ENCODE measurements around the gene IGSF9.
"Not testable (repeated sequence)": the region's sequence is repeated elsewhere in the genome, so short reads cannot be mapped to it uniquely, and the experiment has no call there.

Gene IGSF9

GRCh38 chr1:159918352-159919200, 26.8 kb downstream of the IGSF9 start:
- DNase-seq: no peak

DNA sequence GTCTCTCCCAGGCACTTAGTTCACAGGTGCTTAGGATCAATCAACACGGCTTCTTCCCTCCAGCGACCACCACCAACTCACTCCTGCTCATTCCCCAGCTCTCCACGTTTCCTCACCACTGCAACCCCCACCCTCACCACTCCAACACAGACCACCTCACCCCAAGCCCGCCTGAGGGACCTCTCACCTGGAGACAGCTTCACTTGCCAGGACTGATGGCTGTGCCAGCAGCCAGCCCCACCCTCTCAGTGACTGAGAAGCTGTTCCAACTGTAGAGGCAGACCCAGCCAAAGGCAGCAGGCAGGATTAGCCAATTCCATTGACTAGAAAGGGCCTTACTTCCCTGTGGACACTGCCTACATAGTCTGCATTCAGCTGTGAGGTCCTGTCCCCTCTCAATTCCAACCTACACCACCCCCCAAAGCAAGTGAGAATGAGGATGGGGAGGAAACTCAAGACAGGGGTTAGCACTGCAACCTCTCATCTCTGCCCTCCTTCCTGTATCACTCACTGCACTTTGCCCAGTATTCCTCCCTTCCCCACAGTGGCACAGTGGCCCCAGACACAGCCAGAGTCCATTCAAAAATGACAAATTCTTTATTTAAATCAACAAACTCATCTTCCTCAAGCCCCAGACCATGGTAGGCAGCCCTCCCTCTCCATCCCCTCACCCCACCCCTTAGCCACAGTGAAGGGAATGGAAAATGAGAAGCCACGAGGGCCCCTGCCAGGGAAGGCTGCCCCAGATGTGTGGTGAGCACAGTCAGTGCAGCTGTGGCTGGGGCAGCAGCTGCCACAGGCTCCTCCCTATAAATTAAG, 27.7 kb downstream of the IGSF9 start:
- no peak for DNase-seq

GRCh38 chr1:159916242-159917051, 29.0 kb downstream of the IGSF9 start:
- no peak for DNase-seq

DNA sequence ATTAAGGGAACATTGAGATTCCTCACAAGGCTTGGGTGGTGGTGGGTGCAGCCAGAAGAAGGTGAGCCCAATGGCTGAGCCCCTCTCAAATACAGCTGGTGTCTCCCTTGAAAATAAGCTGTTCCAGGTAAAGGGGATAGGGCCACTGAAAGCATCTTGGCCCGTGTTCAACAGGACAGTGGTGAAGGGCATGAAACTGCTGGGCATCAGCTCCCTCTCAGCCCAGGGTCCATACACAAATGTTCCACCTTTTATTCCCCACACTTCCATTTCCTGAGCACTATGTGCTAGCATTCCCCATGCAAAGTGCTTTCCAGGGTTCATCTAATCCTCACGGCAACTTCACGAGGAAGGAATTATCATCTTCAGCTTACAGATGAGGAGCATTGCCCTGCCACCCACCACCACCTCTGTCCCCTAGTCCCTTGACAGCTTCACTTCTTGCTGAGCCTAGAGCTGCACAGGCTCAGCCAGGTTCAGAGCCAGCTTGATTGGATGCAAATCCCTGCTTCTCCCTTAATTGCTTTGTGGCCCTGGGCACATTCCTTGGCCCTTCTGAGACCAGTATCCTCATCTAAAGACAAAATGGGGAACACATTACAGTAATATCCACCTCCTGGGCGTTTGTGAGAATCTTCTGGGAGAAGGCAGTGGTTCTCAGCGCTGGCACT, 29.7 kb downstream of the IGSF9 start:
- no peak for DNase-seq

DNA sequence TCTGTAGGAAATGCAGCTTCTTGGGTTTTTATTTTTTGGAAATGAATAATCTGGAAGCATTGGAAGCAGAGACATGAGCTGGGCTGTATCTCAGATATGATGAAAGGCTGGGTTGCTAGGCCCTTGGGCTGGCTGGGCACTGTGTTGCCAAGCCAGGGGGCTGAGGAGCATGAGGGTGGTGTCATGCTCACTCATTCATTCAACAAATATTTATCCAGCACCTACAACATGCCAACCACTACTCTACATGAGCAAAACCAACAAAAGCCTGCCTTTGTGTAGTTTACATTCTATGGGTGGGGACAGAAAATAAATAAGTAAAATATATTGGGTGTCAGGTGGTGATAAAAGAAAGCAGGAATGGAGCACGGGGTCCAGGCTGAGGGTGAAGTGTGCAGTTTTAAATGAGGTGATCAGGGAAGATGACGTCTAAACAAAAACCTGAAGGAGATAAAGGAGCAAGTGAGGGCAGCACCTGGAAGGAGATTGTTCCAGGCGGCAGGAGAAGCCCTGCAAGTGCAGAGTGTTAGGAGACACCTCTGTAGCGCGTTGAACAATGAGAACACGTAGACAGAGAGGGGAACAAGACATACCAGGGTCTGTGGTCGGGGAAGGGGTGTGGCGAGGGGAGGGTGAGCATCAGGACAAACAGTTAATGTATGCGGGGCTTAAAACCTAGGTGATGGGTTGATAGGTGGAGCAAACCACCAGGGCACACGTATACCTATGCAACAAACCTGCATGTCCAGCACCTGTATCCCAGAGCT, 31.0 kb downstream of the IGSF9 start:
- DNase-seq: no peak

GRCh38 chr1:159913451-159914192, 31.8 kb downstream of the IGSF9 start:
- DNase-seq: no peak

DNA sequence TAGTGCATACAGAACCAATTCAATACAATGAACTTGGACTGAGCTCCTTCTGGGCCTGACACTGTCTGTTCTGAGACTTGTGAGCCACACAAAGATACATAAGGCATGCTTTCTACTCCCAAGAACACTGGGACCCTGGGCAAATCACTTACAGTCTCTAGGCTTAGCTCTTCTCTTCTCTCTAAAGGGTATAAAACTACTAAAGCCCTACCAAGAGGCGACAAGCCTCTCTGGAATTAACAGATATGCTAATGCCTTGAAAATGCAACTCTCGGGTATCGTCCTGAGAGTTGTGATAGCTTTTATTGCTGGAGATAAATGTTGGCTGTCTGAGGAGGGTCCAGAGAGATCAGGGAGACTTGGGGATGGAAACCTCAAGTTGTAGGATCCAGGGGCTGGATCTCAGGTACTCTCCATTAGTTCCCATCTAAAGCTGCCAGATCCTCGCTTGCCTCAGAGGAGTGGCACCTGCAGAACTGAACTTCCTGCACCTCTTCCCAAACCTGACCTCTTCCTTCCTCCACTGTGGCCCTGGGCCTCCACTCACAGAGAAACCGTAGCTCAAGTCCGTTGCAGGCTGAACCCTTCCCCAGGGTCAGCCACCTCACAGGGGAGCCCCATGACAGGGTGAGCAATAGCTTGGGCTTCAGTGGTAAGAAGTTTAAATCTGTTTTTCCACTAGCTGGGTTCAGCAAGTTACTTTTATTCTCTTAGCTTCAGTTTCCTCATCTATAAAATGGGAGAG, 33.9 kb downstream of the IGSF9 start:
- DNase-seq: no peak

DNA sequence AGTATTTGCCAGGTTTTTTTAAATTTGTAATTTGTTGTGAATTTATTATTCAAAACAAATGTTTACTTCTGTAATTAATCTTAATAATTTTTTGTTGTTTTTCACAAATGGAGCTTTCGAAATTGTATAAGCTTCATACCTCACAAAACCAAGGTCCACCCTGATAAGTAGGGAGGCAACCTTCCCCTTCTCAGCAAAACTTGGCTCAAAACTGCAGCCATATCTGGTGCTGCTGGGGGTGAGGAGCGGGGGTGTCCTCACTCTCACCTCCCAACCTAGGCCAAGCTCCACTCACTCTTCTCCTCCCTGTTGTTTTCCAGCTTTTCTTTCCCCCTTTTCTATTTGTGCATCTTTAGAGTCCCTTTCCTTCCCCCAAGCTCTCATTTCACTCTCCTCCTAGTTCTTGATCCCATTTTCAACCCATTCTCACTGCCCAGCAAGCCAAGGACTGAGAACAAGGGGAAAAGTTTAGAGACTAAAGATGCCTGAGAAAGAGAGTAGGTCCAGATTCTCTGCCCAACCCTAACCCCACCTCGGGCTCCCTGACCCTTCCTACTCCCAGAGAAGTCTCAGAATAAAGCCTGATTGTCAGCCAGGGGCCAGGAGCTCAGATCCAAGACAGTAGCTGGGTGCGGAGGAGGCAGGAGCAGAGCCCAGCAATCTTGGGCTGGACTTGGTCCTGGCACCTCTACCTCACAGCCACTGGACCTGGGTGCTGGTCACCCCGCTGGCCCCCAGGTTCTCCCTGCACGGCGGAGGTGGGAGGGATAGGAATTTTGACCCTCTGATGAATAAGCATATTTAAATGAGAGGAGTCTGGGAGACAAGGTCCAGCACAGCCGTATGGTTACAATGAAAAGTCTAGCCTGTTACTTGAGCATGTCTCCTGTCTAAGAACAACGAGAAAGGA, 37.1 kb downstream of the IGSF9 start:
- no peak for DNase-seq

DNA sequence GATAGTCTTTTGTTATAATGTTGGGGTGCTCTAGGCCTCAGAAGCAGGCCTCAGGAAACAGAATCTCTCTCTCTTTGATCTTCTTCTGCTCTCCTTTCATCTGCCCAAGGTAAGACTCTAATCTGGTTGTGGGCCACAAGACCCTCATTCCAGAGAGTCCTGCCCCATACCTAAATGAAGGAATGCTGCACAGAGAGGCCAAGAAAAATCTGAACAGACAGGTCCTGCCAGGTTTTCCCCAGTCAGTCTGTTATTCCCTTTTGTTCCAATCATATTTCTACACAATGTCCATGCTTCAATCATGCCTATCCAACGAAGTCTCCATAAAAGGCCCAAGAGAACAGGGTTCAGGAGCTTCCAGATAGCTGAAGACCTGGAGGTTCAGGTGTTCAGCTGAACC, 38.5 kb downstream of the IGSF9 start:
- DNase-seq: no peak

DNA sequence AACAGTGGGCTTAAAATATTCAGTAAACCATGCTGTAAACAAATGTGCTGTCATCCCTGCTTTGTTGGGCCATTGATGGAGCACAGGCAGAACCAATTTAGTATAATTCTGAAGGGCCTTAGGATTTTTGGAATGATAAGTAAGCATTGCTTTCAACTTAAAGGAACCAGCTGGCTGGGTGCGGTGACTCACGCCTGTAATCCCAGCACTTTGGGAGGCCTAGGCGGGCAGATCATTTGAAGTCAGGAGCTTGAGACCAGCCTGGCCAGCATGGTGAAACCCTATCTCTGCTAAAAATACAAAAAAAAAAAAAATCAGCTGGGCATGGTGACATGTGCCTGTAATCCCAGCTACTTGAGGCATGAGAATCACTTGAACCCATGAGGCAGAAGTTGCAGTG, 41.4 kb downstream of the IGSF9 start:
- not testable (repeated sequence) for DNase-seq

- no peak for DNase-seq
These were observed 42.9 kb downstream of the IGSF9 start for GRCh38 chr1:159902541-159902940.

DNA sequence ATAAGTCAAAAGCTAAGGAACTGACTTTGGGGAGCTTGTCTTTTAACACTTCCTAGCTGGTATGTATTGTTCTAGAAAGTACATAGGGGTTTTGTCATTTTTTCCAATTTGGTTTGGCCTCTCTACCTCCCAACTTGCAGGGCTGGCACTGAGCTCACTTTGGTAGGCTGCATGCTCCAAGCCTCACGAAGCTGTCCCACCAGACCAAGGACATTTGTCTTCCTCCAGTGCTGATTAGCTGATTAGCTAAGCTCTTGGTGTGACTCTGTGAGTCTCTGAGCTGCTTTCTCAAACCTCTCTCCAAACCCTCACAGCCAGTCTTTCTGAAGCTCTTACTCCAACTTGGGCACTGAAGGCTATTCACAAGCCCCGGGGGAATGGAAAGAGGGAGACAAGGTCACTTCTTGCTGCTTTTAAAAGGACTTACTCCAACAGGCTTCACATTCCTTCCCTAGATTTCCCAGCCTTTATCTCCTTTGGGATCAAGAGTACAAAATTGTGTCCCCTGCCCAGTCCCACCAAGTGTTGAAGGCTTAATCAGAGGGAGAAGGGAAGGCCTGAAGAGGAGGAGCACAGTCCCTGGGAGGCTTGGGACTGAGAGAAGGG, 44.6 kb downstream of the IGSF9 start:
- DNase-seq: no peak

DNA sequence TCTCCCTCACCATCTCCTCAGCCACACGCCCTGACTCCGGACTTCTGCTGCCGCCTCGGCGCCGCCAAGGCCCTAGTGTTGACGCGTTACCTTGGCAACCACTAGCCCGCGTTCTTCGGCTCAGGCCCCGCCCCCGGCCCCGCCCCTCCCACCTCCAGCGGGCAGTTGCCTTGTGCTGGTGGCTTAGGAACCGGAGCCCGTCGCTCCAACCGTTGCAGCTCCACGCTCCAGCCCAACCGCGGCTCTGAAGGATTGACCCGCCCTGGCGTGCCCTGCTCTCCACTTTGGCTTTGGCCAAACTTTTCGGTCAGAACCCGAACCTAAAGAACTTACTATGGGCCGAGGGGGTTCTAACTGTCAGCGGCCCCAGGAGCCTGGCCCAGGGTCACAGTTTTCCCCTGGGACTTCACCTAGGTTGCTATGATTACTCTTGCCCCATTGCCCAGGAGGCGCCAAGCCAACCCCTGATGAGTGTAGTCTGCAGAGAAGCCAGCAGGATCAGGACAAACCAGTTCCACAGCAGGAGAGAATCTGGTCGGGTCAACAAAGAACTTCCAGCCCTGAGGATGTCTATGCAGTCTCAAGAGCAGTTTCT, 45.2 kb downstream of the IGSF9 start, which contains the start of gene CFAP45:
TSS of gene CFAP45 (minus strand) at position 80 of the 595 bp plus-strand sequence. CDS start at position 13, 67 bp downstream.
- DNase-seq: no peak

- DNase-seq: not testable (repeated sequence)
These were observed 45.8 kb downstream of the IGSF9 start for GRCh38 chr1:159899634-159900033.

GRCh38 chr1:159898527-159898926, 46.9 kb downstream of the IGSF9 start:
- no peak for DNase-seq

DNA sequence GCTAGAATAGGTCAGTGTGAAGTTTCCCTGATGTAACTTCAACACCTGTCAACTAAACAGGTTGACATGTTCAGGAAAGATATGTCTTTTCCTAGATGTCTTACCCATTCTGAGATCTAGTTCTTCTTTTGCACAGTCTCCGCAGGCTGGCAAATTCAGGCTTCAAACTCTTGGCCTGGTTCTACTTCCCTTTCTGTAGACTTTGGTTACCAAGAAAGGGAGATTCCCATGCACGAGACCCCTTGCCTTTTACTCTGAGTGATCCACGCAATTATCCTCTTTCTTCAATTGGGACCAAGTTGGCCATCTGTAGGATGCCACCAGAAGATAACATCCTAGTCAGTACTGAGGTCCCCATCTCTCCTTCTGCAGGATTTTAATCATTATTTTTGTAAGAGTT, 47.5 kb downstream of the IGSF9 start:
- DNase-seq: no peak

- DNase-seq: no peak
These were observed 48.9 kb downstream of the IGSF9 start for GRCh38 chr1:159896546-159896930.

- DNase-seq: no peak
These were observed 49.4 kb downstream of the IGSF9 start for GRCh38 chr1:159895836-159896545.
